ENCODE measurements around the gene ZC3HAV1.

ZC3HAV1 gene

DNA sequence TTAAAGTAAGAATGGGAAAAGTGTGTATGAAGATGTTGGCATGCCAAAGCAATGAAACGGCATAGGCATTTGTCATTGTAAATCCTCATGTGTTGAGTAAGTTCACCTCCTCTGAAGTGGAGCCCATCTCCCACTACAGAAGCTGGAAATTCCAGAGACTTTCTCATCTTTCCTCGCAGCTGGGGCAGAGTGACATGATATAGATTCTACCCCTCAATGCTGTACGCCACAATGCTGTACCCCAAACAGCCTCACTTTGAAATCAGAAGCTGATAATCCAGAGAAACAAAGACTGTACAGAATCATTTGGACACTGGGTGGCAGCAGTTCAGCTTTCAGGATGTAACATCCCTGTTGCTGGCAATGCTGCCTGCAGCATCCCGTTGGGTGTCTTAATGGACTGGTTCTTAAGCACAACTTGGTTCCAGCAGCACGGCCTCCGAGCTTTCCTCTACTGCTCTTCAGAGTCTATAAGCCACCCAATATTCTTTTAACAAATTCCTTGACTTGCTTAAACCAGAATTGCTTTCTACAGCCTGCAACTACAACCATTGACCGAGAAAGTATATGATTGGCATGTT is 92.5 kb downstream of the ZC3HAV1 start:
- Histone ChIP-seq H3K27me3 (ENCODE audit: control insufficient read depth, insufficient read depth, low read length) (no peaks in the 10 kb centered on the region), H3K27ac (ENCODE audit: low read depth, low read length) (no peak overlapping the region), H3K9ac (ENCODE audit: low read length) (no peak overlapping the region), H3K4me1 (ENCODE audit: control insufficient read depth, insufficient read depth, low read length) (no peaks in the 10 kb centered on the region), H3K4me3 (ENCODE audit: low read length) (no peak overlapping the region), H3K36me3 (ENCODE audit: control insufficient read depth, insufficient read depth, low read length) (no peaks in the 10 kb centered on the region)

- no peaks in the 10 kb centered on the region for H3K36me3 ChIP-seq (ENCODE audit: control insufficient read depth, insufficient read depth, low read length)
- H3K4me3 ChIP-seq (ENCODE audit: low read length), result no peak overlapping the region
- H3K27ac ChIP-seq (ENCODE audit: low read depth, low read length), result no peak overlapping the region
- no peaks in the 10 kb centered on the region for H3K4me1 ChIP-seq (ENCODE audit: control insufficient read depth, insufficient read depth, low read length)
- no peak overlapping the region for H3K9ac ChIP-seq (ENCODE audit: low read length)
- no peaks in the 10 kb centered on the region for H3K27me3 ChIP-seq (ENCODE audit: control insufficient read depth, insufficient read depth, low read length)
Measured at GRCh38 chr7:139011373-139011772, 98.1 kb downstream of the ZC3HAV1 start.

DNA sequence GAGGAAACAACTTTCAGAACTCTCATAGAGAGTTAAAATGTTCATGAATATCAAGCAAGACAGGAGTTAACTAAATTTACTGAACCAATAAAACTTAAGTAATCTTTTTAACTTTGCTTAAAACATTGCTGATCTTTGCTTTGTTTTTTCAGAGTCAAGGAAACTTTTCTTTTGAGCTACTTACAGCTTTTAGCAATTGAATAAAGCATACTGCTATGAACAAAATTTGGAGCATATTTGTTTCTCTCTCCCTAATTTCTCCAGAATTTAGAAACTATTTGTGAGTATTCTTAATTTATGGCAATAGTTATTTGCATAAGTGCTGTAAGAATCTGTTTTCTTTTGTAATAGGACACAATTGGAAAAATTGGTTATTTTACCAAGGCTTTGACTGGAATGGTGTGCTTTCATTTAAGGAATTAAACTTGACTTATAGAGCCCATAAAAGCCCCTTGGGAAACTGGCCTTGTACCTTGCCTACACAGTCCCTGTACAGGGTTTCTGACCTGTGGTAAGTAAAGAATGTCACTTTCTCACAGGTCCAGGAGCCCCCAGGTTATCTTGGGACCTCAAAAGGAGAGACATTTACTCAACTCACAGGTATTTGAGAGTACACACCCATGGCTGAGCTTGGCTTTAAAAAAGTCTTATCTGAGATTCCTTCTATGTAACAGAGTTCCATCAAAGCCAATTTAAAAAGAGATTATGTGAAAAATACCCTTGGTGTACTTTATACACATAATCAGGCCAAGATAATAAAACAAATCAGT is 105.0 kb downstream of the ZC3HAV1 start:
- H3K36me3 ChIP-seq (ENCODE audit: control insufficient read depth, insufficient read depth, low read length), result no peaks in the 10 kb centered on the region
- no peaks in the 10 kb centered on the region for H3K4me1 ChIP-seq (ENCODE audit: control insufficient read depth, insufficient read depth, low read length)
- no peak overlapping the region for H3K9ac ChIP-seq (ENCODE audit: low read length)
- no peaks in the 10 kb centered on the region for H3K27me3 ChIP-seq (ENCODE audit: control insufficient read depth, insufficient read depth, low read length)
- no peak overlapping the region for H3K4me3 ChIP-seq (ENCODE audit: low read length)
- no peak overlapping the region for H3K27ac ChIP-seq (ENCODE audit: low read depth, low read length)

DNA sequence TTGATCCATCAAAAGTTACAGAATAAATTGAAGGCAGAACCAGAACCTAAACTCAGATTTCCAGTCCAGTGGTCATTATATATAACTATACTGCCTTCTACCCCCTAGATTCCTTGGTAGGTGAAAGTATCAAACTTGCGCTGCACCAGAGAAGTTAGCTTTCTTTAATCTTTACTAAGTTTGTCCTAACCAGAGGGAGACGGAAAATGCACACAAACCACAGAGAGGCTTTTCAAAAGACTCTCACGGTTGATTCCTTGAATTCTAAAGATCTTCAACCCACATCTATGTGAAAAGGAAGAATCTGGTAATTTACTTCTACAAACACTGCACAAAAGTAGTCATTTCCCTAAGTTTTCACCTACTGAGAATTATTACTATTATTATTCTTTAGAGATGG is 110.1 kb downstream of the ZC3HAV1 start:
- Histone ChIP-seq H3K4me3 (ENCODE audit: low read length) (no peak overlapping the region), H3K36me3 (ENCODE audit: control insufficient read depth, insufficient read depth, low read length) (no peaks in the 10 kb centered on the region), H3K27ac (ENCODE audit: low read depth, low read length) (no peak overlapping the region), H3K9ac (ENCODE audit: low read length) (no peak overlapping the region), H3K27me3 (ENCODE audit: control insufficient read depth, insufficient read depth, low read length) (no peaks in the 10 kb centered on the region), H3K4me1 (ENCODE audit: control insufficient read depth, insufficient read depth, low read length) (no peaks in the 10 kb centered on the region)

Data from rectal smooth muscle tissue (tissue), 1 donor.